ENCODE data around the gene PHF21B.

- no peak for TF ChIP-seq YY1 (tag by site-specific recombination; IDR thresholded peaks at IDR 0.05)
- no peak for TF ChIP-seq INSM2 (tag by site-specific recombination; IDR thresholded peaks at IDR 0.05)
- no peak for TF ChIP-seq TCF7L2 (IDR thresholded peaks at IDR 0.05; ENCODE audit: borderline replicate concordance, low read depth, low read length)
- TF ChIP-seq REST (tag by site-specific recombination; IDR thresholded peaks at IDR 0.05): no peak
- no peak for TF ChIP-seq CTCF (tag by site-specific recombination; IDR thresholded peaks at IDR 0.05)
- TF ChIP-seq ZNF560 (tag by site-specific recombination; IDR thresholded peaks at IDR 0.05; ENCODE audit: borderline replicate concordance): no peak
- TF ChIP-seq SCRT2 (tag by site-specific recombination; IDR thresholded peaks at IDR 0.05): no peak
- no peak for TF ChIP-seq ZBTB26 (tag by site-specific recombination; optimal IDR thresholded peaks at IDR 0.05)
- TF ChIP-seq ATF2 (tag by site-specific recombination; IDR thresholded peaks at IDR 0.05; ENCODE audit: low read depth): no peak
- no peak for TF ChIP-seq ZNF18 (tag by site-specific recombination; IDR thresholded peaks at IDR 0.05)
These were observed 170.1 kb downstream of the PHF21B start for GRCh38 chr22:44839721-44840120.

Data from HEK293 (cell line).